ENCODE results near the gene SH3BP2.

GRCh38 chr4:2852481-2852921 lies 59.6 kb downstream of the SH3BP2 start:
- no peak for TF ChIP-seq CTCF (IDR thresholded peaks at IDR 0.05)
- no peak for TF ChIP-seq POLR2A (IDR thresholded peaks at IDR 0.05)
- TF ChIP-seq POLR2AphosphoS5 (IDR thresholded peaks at IDR 0.05): no peak
